Activated T-cell treated with anti-CD3 and anti-CD28 coated beads for 4 hours (primary cell): Measurements from ENCODE around the gene MEN1.

Experiments used
- DNase-seq: peaks from one replicate; pipeline ENCODE4 v3.0.0-alpha.2; 2020

MEN1 gene

GRCh38 chr11:64845129-64845775, 34.9 kb upstream of the MEN1 start:
- DNase-seq: no peak

DNA sequence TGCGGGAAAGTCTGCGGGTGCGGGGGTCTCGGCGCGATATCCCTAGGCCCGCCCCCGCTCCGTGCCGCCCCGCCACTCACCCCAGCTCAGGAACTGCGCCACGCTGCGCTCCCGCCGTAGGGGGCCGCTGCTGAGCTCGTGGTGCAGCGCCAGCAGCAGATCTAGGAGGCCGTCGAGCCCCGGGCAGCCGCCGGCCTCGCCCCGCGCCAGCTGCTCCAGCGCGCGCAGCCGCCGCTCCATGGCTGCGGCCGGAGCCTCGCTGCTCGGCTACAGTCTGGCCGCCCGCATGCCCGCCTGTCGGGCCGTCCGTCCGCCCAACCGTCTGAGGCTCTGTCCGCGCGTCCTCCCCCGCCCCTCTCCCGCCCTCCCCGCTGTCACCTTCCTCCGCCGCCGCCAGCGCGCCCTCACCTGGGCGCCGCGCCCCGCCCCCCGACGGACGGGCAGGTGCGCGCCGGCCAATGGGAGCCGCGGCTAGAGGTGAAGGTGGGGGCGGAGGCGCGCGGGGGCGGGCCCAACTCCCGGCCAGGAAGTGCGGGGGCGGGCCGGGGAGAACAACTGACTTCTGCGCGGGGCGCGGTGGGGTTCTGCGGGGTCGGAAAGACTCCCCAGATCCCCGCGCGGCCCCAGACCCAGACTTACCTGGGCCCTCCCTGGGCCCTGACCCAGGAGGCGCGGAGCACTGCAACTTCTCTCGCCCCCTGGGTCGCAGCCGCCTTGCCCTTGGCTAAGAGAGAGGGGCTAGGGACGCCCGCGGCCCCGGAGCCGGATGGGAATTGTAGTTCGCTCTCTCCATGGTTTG, 34.2 kb upstream of the MEN1 start, which contains the start of gene CDC42BPG:
CDC42BPG (minus strand) TSS at position 324 of the 799 bp plus-strand sequence; CDS start at position 240, 84 bp downstream.
- no peak for DNase-seq

DNA sequence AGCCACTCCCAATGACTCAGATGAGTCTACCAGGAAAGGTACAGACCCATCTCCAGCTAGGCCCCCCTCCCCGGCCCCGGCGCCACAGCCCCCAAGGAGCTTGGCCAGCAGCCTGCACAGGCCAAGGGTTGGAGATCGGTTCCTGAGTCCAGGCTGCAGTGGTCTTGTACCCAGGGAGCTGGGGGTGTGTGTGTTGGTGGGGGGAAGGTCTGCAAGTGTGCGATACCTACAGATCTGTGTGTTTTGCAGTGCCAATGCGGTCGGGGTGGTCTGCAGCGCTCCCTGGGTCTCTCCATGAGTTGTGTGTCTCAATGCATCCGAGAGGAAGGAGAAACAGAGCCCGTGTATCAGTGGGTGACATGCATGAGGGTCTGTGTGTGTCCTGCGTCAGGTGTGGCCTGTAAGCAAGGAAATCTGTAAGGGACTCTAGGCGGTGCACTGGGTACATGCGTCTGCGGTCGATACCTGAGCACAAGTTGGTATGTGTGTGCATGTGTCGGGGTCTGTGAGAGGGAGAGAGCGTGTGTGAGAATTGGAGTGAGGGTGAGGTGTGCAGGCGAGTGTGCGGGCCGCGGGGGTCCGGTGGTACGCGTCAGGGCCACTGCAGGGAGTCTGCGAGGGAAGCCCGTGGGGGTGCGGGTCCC, 33.5 kb upstream of the MEN1 start:
- DNase-seq: no peak

DNA sequence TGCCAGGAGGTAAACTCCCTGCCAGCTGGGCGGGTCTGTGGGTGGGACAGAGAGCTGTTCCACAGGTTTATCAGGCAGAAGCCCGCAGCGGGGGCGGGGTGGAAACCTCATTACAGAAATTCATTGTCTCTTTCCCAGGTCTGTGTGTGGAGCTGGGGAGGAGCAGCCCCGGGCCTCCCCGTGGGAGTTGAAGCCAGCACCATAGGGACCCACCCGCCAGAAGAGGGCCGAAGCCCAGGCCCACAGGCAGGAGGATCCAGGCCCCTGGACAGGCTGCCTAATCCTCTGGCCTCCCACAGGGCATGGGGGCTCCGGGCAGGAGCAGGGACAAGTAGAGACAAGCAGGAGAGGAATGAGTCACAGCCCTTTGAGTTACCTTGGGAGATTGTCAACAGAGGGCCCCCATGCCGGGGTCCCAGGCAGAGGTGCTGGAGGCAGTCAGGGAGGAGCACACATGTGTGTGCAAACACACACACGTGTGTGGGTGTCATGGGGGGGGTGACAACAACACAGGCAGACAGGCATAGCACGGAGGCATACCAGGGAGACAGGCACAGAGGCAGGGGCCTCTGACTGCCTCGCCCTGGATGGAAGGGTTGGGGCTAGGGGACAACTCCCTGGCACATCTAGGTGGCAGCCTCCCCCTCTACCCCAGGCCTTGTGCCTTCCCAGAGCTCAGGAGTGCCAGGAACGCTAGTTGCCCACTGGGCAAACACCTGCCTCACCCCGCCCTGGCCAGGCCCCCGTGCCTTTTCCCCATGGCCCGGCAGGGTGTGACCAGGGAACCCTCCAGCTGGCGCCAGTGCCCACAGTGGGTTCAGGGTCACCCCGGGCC, 32.7 kb upstream of the MEN1 start:
- DNase-seq: no peak

DNA sequence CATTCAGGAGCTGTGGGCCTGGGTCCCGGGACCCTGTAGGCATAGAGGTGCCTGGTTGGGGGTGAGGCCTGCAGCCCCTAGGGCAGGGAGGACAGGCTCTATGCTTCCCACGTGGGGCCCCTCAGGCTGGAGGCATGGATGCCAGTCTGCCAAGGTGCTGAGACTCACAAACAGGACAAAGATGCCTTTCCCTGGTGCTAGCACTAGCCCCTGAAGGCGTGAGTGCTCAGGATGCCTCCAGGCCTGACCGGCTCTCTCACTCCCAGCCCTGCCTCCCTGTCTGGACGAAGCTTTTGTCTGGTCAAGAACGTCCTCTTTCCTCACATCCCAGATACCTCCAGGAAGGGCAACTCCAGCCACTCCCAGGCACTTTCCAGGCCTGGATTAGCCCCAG, 32.0 kb upstream of the MEN1 start:
- DNase-seq: no peak

DNA sequence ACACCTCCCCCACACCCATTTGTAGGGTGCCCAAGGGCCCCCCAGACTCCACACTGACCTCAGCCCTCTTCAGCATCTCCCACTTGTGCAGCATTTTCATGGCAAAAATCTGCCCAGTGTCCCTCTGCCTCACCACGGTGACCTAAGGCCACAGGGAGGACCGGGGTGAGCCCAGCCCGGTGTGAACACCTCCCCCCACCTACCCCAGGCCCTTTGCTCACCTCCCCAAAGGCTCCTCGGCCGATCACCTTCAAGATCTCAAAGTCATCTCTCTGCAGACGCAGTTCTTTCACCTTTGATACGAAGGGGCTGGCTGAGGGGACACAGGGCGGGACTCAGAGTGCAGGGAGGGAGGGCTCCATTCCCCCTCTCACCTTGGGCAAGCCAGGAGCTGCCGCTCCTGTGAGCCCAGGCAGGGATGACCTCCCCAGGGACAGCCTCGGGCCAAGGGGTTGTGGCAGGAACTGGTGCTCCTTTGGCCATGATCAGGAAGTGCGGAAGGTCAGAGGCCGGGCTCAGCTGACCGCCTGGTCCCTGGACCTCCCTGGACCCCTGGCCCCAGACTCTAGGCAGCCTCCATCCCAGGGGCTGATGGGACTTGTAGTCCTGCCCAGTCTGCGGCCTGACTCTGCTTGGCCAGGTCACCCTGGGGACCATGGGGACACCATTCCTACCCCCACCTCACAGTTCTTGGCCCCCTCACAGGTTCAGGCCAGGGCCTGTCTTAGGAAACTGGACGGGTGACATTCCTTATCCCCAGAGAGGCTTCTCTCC, 31.4 kb upstream of the MEN1 start:
- no peak for DNase-seq

DNA sequence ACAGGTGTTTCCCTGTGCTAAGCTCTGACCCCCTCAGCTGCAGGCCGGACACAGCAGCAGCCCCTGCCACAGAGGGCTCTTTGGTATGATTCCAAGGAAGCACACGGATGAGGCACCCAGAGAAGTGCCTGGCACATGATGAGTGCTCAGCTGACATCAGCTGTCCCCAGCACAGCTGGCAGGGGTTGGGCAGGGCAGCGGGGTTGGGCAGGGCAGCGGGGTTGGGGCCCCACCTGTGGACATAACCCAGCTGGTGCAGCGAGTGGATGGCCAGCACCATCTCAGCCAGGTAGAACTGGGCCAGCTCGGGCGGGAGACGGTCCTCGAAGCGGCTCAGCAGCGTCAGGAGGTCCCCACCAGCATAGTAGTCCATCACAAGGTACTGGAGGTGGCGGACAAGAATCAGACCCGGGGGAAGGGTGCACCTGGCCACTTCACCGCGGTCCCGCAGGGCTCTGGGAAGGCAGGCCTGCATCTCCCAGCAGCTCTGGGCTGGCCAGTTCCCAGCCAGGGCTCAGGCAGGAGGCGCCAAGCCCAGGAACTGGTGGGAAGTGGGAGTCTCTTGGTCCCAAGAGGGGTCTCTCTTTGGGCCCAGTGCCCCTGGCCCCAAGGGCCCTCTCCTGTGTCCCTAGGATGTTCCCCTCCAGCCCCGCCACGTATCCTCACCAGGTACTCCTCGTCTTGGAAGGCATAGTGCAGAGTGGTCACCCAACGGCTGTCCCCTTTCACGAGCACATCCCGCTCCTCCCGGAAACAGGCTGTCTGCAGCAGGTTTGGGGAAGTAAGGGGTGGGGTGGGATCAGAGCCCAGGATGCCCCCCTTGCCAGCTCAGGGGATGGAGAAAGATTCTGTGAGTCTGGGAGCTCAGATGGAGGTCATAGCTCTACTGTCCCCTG, 29.8 kb upstream of the MEN1 start:
- no peak for DNase-seq

DNA sequence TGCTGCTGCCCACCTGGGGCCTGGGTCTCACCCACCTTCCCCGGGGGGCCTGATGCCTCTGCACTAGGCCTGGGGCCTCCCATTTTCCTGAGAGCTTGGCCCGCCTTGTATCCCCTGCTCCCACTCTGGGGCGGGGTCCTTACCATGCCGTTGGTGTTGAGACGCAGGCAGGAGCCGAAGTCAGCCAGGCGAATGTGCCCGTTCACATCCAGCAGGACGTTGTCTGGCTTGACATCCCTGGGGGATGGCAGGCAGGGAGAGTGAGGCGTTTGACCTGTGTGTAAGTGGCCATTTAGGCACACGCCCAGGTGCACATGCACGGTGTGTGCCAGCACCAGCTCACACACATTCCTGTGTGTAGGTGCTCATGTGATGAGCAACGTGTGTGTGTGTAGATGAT, 29.0 kb upstream of the MEN1 start:
- DNase-seq: no peak

- DNase-seq: no peak
These were observed 28.4 kb upstream of the MEN1 start for GRCh38 chr11:64838600-64839334.

DNA sequence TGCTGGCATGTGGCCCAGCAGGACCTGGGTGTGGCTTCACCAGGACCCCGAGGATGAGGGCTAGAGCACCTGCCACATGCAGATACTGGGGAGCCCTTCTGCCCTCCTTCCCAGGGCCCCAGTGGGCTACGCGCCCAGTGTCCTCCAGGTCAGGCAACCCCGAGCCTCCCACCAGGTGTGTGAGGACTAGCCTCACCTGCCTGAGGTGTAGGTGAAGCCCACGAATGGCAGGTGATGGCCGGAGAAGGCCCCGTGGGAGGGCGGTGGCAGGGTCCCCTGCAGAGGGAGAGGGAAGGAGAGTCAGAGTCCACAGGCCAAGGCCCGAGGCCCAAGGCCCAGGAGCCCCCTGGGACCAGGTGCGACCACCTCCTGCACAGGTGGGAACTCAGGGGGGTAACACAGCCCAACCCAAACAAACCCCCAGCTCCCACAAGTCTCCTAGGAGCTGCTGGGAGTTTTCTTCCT, 27.6 kb upstream of the MEN1 start:
- DNase-seq: no peak

- no peak for DNase-seq
These were observed 26.2 kb upstream of the MEN1 start for GRCh38 chr11:64836448-64837072.

DNA sequence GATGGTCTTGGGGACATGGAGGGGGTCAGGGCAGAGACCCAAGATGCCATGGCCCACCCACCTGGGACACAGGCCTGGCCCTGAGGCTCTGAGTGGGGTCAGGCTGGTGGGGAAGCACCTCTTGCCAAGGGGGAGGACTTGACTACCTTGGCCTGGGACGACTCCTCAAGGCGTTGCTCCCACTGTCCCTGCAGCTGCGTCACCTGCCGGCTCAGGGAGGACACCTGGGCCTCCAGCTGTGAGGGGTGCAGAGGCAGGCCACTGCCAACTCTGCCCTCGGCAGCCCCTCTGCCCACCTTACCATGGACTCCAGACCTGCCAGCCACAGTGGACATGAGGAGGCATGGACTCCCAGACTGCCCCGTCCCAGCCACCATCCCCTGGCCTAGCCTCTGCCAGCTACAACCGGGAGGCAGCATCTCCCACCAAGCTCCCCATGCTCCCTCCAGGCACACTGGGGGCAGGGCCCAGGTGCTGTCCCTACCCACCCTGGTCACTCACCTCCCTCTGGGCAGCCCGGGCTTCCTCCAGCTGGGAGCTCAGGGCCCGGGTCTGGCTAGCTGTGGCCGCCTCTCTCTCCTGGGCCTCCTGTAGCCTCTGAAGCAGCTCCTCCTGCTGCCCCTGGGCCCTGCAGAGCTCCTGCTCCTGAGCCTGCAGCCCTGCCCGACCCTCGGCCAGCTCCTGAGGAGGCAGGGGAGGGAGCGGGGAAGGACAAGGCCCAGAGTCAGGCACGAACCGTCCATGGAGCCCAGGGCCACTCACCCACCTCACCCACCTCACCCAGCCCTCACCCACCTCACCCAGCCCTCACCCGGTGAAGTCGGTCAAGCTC, 25.5 kb upstream of the MEN1 start:
- no peak for DNase-seq

DNA sequence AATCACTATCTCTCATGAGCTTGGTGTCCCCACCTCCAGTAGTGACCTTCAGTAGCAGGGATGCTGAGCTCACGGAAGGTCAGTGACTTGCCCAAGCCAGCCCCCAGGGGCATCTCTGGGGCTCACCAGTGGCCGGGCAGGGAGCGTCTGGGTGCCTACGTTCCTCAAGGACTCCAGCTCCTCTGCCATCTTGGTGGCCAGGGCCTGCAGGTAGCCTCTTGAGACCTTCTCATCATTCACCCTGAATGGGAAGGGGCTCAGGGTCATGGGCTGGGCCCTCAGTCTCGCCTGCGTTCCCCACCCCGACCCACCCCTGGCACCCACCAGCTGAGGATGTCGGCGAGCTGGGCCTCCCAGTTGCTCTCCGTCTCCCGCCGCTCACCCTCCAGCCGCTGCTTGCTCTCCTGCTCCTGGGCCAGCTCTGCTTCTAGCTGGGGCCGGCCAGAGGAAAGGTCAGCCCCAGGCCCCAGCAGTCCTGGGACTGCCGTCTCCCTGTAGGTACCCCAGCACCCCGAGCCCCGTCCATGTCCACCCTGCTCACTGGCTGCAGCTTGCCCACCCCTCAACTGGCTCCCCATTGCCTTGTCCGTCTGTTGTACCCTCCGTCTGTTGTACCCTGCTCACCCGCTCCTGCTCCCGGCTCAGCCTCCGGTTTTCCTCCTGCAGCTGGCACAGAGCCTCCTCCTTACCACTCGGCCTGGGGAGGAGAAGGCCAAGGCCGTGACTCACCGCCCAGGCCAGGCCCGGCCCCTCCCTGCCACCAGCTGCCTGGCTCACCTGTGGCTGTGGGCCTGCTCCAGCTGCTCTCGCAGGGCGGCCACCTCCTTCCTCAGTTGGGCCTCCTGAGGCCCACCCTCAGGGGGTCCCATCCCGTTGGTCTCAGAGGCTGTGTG, 24.6 kb upstream of the MEN1 start:
- DNase-seq: no peak

DNA sequence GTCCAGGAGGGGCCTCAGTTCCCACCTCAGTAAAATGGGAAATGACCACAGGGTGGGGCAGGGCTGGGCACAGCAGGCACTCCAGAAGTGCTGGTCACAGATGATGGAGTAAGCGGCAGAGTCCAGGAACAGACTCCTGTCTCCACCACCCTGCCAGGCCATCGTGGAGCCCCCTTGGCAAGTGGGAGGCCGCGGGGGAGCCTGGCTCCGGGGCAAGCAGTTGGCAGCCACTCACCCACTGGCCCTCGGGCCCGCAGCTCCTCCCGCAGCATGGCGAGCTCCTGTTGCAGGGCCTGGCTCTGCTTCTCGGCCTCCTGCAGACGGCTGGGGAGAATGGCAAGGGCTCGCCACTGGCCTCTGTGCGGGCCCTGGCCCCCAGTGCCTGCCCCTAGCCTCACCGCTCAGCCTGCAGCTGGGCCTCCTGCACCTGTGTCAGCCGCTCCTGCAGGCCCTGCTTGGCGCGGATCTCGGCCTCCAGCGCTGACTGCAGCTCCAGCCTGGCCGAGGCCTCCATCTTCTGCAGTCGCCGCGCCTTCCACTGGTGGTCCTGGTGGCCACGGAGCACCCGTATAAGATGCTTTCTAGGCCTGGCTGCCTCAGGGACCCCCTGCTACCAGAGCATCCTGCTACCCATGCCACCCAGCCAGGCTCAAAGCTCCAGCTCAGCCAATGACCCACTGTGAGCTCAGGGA, 23.8 kb upstream of the MEN1 start:
- DNase-seq: no peak

DNA sequence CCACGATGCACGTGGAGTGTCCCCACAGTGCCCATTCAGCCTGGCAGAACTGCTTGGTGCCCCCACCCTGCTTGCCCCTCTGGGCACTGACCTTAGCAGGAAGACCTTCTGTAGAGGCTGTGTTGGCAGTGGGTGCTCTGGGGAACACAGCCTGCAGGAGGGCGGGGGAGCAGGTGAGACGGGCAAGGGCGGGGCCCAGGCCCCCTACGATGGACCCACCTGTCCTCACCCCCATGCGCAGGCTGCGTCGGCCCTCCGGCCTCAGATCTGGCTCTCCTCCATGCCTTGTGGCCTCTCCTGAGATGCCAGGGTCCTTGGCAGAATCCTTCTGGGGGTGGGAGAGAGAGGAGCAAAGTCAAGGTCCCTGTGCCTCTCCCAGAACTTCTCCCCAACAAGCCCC, 23.2 kb upstream of the MEN1 start:
- no peak for DNase-seq

DNA sequence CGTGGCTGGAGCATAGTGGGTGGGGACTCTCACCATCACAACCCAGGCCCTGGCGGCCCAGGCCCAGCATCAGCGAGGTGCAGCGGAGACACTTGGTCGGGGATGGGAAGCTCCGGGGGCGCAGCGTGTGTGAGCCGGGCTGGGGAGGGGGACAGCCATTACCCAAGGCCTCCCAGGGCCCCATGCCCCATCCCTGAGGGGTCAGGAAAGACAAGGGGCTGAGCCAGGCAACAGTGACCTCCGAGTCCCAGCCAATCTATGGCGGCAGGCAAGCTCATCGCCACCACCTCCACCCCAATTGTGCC, 22.8 kb upstream of the MEN1 start:
- DNase-seq: no peak

DNA sequence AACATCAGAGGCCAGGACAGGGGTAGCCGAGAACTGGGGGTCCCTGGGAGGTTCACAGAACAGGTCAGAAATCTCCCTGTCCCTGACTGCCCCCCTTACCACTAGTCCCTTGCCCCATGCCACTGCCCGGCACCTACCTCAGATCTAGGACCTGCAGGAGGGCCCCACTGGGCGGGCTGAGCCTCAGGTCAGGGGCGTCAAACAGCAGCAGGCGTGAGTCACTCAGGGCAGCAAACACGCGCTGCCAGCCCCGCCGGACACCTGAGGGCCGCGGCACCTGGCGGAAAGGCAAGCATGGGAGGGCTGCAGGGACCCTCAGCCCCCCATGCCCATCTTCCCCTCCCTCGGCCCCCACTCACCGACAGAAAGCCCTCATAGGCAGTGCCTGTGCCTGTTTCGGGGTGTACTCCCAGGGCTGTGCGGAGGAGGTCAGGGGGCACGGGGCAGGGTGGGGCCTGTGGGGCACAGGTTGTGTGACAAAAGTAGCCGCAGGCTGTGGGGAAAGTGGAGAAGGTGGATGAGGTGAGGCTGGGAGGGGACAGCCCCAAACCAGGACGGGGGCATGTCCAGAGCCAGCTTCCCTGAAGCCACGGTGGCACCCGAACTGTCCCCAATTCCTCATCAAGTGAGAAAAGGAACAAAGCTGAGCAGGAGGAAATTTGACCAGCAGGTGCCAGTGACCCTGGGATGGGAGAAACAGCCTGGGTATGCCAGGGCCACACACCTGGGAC, 22.3 kb upstream of the MEN1 start:
- DNase-seq: no peak
